IPS-18c (cell line): ENCODE results near the gene THAP6.
A peak's percentile ranks its signal among the peaks of the same experiment; 100 is the strongest.
"Not testable (repeated sequence)": the region's sequence is repeated elsewhere in the genome, so short reads cannot be mapped to it uniquely, and the experiment has no call there.

Source experiments
- H3K4me3 ChIP-seq: 2 replicates; pipeline ENCODE4 v1.7.0; 2013; ENCODE audit warnings: low read depth, mild to moderate bottlenecking, low read length, moderate library complexity; ENCODE audit not compliant: insufficient read depth
- H3K9me3 ChIP-seq: one replicate; pipeline ENCODE4 v1.6.1; 2013; ENCODE audit warnings: mild to moderate bottlenecking, low read length, moderate library complexity; ENCODE audit not compliant: control insufficient read depth, insufficient read depth

The THAP6 gene

DNA sequence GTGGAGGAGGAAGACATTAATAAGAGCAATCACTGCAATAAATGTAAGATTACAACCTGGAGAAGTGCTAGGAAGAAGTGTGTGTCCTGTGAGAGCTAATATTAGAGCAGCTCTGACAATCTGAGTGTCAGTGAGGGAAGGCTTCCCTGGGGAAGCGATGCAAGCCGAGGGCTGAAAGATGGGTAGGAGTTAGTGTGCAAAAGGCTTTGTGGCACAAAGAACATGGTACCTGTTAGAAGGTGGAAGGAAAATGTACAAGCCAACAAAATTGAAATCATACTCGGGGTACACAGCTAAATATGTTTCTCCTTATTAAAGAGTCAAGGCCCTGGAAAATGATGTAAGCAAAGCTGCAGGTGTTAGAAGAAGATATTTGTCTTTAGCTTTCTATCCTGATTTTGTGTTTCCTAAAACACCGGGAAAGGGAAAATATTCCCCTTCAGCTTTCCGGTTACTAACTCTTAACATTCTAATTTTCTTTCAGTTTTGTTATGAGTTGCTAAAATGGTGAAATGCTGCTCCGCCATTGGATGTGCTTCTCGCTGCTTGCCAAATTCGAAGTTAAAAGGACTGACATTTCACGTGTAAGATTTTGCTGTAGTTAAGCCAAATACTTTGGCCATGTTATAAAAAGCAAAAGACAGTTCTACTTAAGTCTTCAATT lies 808 bp downstream of the THAP6 start:
- peak overlapping the region; percentile 98 for H3K4me3 ChIP-seq
- no peaks in the 10 kb centered on the region for H3K9me3 ChIP-seq

DNA sequence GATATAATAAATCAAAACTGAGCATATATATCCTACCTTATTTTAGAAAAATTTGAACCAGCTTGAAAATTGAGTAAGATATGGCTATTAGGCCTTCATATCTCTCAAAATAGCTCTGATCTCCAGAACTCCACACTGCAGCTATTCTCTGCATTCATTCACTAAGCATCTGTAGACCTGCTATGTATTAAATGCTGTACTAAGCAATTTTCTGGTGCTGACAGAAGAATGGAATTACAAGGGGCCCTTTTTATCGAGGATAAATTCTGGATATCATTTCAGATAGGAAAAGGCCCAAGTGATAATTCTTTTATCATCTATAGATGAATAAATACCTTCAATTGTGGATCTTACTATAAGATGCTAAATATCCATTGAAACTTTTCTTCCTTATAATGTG lies 1.9 kb downstream of the THAP6 start:
- no peaks in the 10 kb centered on the region for H3K9me3 ChIP-seq
- H3K4me3 ChIP-seq = no peak overlapping the region

- H3K9me3 ChIP-seq, H3K4me3 ChIP-seq: not testable (repeated sequence)
Measured at GRCh38 chr4:75519452-75519851, 5.2 kb downstream of the THAP6 start.

GRCh38 chr4:75525086-75525485 lies 10.8 kb downstream of the THAP6 start:
- Histone ChIP-seq H3K4me3 (no peak overlapping the region), H3K9me3 (no peaks in the 10 kb centered on the region)

GRCh38 chr4:75525910-75526309 lies 11.6 kb downstream of the THAP6 start:
- H3K9me3 ChIP-seq = no peaks in the 10 kb centered on the region

GRCh38 chr4:75527482-75527881 lies 13.2 kb downstream of the THAP6 start:
- Histone ChIP-seq H3K4me3 (no peak overlapping the region), H3K9me3 (no peaks in the 10 kb centered on the region)

More at GRCh38 chr4:75525910-75526309, 11.6 kb downstream of the THAP6 start:
- no peak overlapping the region for H3K4me3 ChIP-seq

- no peak overlapping the region for H3K4me3 ChIP-seq
- peaks cover 5% of the 10 kb centered on the region for H3K9me3 ChIP-seq
Measured at GRCh38 chr4:75530556-75531322, 16.5 kb downstream of the THAP6 start.

GRCh38 chr4:75531536-75532143 lies 17.4 kb downstream of the THAP6 start:
- H3K9me3 ChIP-seq, H3K4me3 ChIP-seq: not testable (repeated sequence)

DNA sequence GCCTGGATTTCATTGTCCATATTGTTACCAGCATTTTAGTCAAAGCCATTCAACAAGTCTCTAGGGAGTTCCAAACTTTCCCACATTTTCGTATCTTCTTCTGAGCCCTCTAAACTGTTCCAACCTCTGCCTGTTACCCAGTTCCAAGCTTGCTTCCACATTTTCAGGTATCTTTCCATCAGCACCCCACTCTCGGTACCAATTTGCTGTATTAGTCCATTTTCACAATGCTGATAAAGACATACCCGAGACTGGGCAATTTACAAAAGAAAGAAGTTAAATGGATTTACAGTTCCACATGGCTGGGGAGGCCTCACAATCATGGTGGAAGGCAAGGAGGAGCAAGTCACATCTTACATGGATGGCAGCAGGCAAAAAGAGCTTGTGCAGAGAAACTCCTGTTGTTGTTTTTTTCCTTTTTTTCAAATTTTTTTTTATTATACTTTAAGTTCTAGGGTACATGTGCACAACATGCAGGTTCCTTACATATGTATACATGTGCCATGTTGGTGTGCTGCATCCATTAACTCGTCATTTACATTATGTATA lies 19.1 kb downstream of the THAP6 start:
- H3K9me3 ChIP-seq, H3K4me3 ChIP-seq: not testable (repeated sequence)

DNA sequence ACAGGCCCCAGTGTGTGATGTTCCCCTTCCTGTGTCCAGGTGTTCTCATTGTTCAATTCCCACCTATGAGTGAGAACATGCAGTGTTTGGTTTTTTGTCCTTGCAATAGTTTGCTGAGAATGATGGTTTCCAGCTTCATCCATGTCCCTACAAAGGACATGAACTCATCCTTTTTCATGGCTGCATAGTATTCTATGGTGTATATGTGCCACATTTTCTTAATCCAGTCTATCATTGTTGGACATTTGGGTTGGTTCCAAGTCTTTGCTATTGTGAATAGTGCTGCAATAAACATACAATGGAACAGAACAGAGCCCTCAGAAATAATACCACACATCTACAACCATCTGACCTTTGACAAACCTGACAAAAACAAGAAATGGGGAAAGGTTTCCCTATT lies 19.7 kb downstream of the THAP6 start:
- not testable (repeated sequence) for H3K9me3 ChIP-seq, H3K4me3 ChIP-seq

DNA sequence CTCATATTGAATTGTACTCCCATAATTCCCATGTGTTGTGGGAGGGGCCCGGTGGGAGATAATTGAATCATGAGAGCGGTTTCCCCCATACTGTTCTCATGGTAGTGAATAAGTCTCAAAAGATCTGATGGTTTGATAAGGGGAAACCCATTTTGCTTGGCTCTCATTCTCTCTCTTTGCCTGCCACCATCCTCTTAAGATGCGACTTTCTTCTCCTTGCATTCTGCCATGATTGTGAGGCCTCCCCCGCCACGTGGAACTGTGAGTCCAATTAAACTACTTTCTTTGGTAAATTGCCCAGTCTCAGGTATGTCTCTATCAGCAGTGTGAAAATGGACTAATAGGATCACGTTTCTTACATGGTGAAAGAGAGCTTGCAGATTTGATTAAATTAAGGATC lies 23.0 kb downstream of the THAP6 start:
- not testable (repeated sequence) for H3K4me3 ChIP-seq, H3K9me3 ChIP-seq

DNA sequence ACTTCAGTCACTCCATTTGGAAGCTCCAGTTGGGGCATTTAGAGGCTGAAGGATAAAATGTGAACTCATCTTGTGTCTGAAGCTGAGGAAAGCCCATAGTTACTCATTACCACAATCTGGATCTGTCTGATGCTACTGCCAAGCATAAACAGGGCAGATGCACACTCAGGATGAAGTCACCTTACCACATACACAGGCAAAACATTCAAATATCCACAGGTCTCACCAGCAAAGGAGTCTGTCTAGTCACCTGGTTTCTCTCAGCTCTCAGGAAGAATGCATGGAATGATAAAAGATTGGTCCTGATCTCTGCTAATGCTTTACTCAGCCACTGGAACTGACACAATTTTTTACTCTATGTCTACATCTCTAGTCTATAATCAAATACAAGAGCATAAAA lies 28.6 kb downstream of the THAP6 start:
- Histone ChIP-seq H3K9me3 (no peaks in the 10 kb centered on the region), H3K4me3 (no peak overlapping the region)

GRCh38 chr4:75544220-75544619 lies 29.9 kb downstream of the THAP6 start:
- not testable (repeated sequence) for H3K4me3 ChIP-seq, H3K9me3 ChIP-seq

- Histone ChIP-seq H3K9me3 (no peaks in the 10 kb centered on the region), H3K4me3 (no peak overlapping the region)
Measured at GRCh38 chr4:75544870-75545269, 30.6 kb downstream of the THAP6 start.

DNA sequence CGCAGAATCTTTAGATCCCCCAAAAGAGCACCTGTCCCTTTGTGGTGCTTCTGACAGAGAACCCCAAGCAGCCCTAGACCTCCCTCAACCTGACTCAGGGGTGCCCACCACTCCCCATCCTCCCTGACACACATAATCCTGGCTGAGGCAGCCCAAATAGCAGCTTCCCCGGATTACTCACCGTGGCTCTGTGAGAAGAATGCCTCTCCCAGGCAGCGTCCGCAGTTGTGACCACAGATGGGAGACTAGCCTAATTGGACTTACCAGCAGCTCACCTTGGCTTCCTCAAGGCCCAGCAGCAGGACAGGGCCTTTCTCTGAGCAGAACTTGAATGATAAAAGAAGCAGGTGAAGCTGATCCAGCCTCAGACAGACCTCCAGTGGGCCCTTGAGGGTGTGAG lies 31.3 kb downstream of the THAP6 start:
- H3K9me3 ChIP-seq = no peaks in the 10 kb centered on the region
- H3K4me3 ChIP-seq = no peak overlapping the region

DNA sequence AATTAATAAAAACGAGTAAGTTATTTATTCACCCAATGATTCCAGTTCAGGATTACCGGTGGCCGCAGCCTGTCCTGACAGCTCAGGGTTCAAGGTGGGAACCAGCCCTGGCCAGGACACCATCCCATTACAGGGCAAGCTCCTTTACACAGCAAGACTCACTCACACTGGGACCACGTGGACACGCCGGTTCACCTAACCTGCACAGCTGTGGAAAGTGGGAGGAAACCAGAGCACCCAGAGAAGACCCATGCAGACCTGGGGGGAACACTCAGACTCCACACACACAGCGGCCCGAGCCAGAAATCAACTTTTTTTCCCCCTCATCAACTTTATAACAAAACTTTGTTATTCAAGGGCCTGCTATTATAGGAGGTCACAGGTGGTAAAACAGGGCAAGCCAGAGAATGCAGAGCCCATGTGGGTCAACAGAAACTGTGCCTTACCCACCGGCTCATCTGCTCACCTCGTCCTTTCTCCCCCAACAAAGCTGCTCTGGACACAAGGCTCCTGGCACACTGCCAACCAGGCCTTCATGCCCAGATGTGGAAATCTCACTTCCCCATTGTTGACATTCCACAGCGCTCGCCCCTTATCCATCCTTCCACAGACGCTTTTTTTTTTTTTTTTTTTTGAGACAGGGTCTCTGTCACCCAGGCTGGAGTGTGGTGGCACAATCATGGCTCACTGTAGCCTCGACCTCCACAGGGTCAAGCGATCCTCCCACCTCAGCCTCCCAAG lies 33.5 kb downstream of the THAP6 start:
- Histone ChIP-seq H3K4me3 (no peak overlapping the region), H3K9me3 (no peaks in the 10 kb centered on the region)

GRCh38 chr4:75549019-75549418 lies 34.7 kb downstream of the THAP6 start:
- no peaks in the 10 kb centered on the region for H3K9me3 ChIP-seq
- no peak overlapping the region for H3K4me3 ChIP-seq
